Osteoblast (primary cell): Measurements from ENCODE around the gene ADARB1. TPM values are rescaled to one million over a fixed set of nuclear protein-coding genes. Genes with fewer than 3 reads are reported as not detected.

ENCODE experiments used
- DNase-seq: peaks from one replicate; pipeline ENCODE4 v3.0.0; 2011; ENCODE audit warnings: low spot score, mixed read lengths; ENCODE audit not compliant: insufficient read length; ENCODE audit errors: missing footprints
- H2AFZ ChIP-seq: 2 replicates; pipeline ENCODE4 v1.6.0; 2011; ENCODE audit warnings: mild to moderate bottlenecking, low read length
- H3K27ac ChIP-seq: 2 replicates; pipeline ENCODE4 v1.5.1; 2011; ENCODE audit warnings: mild to moderate bottlenecking, low read depth, low read length, moderate library complexity
- H3K27me3 ChIP-seq: 2 replicates; pipeline ENCODE4 v1.6.0; 2012; ENCODE audit warnings: mild to moderate bottlenecking, control low read depth, inconsistent platforms, low read length, moderate library complexity; ENCODE audit not compliant: insufficient read depth
- H3K36me3 ChIP-seq: 2 replicates; pipeline ENCODE4 v1.5.1; 2011; ENCODE audit warnings: mild to moderate bottlenecking, low read length, control low read depth, moderate library complexity; ENCODE audit not compliant: insufficient read depth
- H3K4me1 ChIP-seq: 2 replicates; pipeline ENCODE4 v1.5.1; 2011; ENCODE audit warnings: mild to moderate bottlenecking, low read length, control low read depth, moderate library complexity; ENCODE audit not compliant: insufficient read depth
- H3K4me2 ChIP-seq: 2 replicates; pipeline ENCODE4 v1.6.0; 2011; ENCODE audit warnings: mild to moderate bottlenecking, low read length; ENCODE audit not compliant: insufficient read depth
- H3K4me3 ChIP-seq: fragments of 200-600 bp; sonication (generic); 3 replicates; pipeline ENCODE4 v1.5.1; 2012; ENCODE audit warnings: mild to moderate bottlenecking, low read length, inconsistent platforms; ENCODE audit not compliant: insufficient read depth
- H3K79me2 ChIP-seq: 2 replicates; pipeline ENCODE4 v1.6.0; 2012; ENCODE audit warnings: mild to moderate bottlenecking, low read length, control low read depth, inconsistent platforms; ENCODE audit not compliant: insufficient read depth
- H3K9me3 ChIP-seq: 2 replicates; pipeline ENCODE4 v1.5.1; 2011; ENCODE audit warnings: low read depth, low read length, control low read depth
- H4K20me1 ChIP-seq: 2 replicates; pipeline ENCODE4 v1.6.0; 2012; ENCODE audit warnings: mild to moderate bottlenecking, low read length, control low read depth; ENCODE audit not compliant: insufficient read depth
- total RNA-seq: library from RNA; depleted of rRNA; stranded (reverse); fragments of >200 nt; gene quantifications from 2 replicates; pipeline ENCODE4 v1.2.3, GENCODE V29; 2012
- TF ChIP-seq, protein P1 (sequence below): IDR thresholded peaks from 2 replicates; pipeline ENCODE4 v1.5.1; 2011; ENCODE audit warnings: mild to moderate bottlenecking, low read depth, low read length, moderate library complexity; ENCODE audit errors: extremely low read depth

The ADARB1 gene
- total RNA-seq, 1 donor: 19.5 TPM

- TF ChIP-seq, protein P1, sequence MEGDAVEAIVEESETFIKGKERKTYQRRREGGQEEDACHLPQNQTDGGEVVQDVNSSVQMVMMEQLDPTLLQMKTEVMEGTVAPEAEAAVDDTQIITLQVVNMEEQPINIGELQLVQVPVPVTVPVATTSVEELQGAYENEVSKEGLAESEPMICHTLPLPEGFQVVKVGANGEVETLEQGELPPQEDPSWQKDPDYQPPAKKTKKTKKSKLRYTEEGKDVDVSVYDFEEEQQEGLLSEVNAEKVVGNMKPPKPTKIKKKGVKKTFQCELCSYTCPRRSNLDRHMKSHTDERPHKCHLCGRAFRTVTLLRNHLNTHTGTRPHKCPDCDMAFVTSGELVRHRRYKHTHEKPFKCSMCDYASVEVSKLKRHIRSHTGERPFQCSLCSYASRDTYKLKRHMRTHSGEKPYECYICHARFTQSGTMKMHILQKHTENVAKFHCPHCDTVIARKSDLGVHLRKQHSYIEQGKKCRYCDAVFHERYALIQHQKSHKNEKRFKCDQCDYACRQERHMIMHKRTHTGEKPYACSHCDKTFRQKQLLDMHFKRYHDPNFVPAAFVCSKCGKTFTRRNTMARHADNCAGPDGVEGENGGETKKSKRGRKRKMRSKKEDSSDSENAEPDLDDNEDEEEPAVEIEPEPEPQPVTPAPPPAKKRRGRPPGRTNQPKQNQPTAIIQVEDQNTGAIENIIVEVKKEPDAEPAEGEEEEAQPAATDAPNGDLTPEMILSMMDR: no peak
- no peak overlapping the region for H3K4me3 ChIP-seq
- H4K20me1 ChIP-seq: no peaks in the 10 kb centered on the region
- H3K79me2 ChIP-seq: no peaks in the 10 kb centered on the region
- no peaks in the 10 kb centered on the region for H3K27me3 ChIP-seq
- no peak overlapping the region for H2AFZ ChIP-seq
- H3K9me3 ChIP-seq: no peaks in the 10 kb centered on the region
- DNase-seq: no peak
- H3K4me2 ChIP-seq: no peak overlapping the region
- no peaks in the 10 kb centered on the region for H3K4me1 ChIP-seq
- H3K36me3 ChIP-seq: no peaks in the 10 kb centered on the region
- no peak overlapping the region for H3K27ac ChIP-seq
Measured at GRCh38 chr21:45067462-45068285, 6.7 kb upstream of the ADARB1 start.

DNA sequence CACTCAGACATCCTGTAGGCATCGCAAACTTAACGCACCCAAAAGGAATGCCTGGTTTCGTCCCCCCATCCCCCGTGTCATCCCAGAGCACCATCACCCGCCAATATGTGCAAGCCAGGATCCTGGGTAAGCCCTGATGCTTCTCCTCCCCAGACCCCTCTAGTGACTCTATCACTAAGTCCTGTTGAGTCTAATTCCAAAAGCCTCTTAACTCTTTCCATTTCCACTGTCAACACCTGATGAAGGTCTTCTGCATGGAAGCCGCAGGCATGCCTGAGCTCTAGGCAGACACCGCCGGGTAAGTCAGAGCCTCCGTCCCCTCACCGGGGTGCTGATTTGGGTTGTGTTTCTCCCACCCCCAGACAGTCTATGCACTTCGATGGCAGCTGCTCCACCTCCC lies 5.3 kb upstream of the ADARB1 start:
- TF ChIP-seq, protein P1: no peak
- Histone ChIP-seq H3K36me3 (no peaks in the 10 kb centered on the region), H3K27me3 (no peaks in the 10 kb centered on the region), H3K4me2 (no peak overlapping the region), H3K27ac (no peak overlapping the region), H3K79me2 (no peaks in the 10 kb centered on the region), H3K4me1 (peaks cover 7% of the 10 kb centered on the region), H4K20me1 (no peaks in the 10 kb centered on the region), H3K4me3 (no peak overlapping the region), H3K9me3 (no peaks in the 10 kb centered on the region), H2AFZ (no peak overlapping the region)
- DNase-seq: no peak

DNA sequence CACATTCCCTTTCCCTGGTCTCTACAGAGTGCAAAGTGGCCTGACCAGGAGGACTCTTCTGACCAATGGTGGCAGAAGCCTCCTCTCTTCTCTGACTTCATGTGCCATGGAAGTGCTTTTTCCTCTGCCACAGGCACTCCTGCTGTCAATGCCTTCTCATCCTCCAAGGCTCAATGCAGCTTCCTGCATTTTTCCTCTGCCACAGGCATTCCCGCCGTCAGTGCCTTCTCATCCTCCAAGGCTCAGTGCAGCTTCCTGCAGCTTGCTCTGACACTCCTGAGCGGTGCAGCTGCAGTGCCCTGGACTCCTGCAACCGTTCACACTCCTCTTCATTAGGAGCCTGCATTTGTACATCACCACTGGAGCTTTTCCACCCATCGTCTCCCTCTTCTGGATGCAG lies 4.7 kb upstream of the ADARB1 start:
- Histone ChIP-seq H3K9me3 (no peaks in the 10 kb centered on the region), H3K27ac (no peak overlapping the region), H3K4me2 (no peak overlapping the region), H4K20me1 (no peaks in the 10 kb centered on the region), H3K36me3 (no peaks in the 10 kb centered on the region), H3K79me2 (no peaks in the 10 kb centered on the region), H2AFZ (no peak overlapping the region), H3K4me1 (peaks cover 7% of the 10 kb centered on the region), H3K4me3 (no peak overlapping the region), H3K27me3 (no peaks in the 10 kb centered on the region)
- TF ChIP-seq, protein P1: no peak
- no peak for DNase-seq

- H3K79me2 ChIP-seq: peaks cover 8% of the 10 kb centered on the region
- no peak overlapping the region for H3K4me2 ChIP-seq
- H3K27ac ChIP-seq: no peak overlapping the region
- TF ChIP-seq, protein P1: no peak
- DNase-seq: no peak
- no peaks in the 10 kb centered on the region for H4K20me1 ChIP-seq
- no peaks in the 10 kb centered on the region for H3K9me3 ChIP-seq
- no peak overlapping the region for H3K4me3 ChIP-seq
- H3K27me3 ChIP-seq: no peaks in the 10 kb centered on the region
- H3K4me1 ChIP-seq: peaks cover 17% of the 10 kb centered on the region
- no peaks in the 10 kb centered on the region for H3K36me3 ChIP-seq
- no peak overlapping the region for H2AFZ ChIP-seq
Measured at GRCh38 chr21:45071078-45071873, 3.1 kb upstream of the ADARB1 start.
